Progenitor cell of endocrine pancreas (in vitro differentiated cells): ENCODE data around the gene POLL. TPM values are rescaled to one million over a fixed set of nuclear protein-coding genes. Genes with fewer than 3 reads are reported as not detected.

Source experiments
- DNase-seq: peaks from one replicate; pipeline ENCODE4 v3.0.0; 2021; ENCODE audit warnings: low spot score; ENCODE audit not compliant: unreplicated experiment
- H3K27ac Mint-ChIP-seq: 2 replicates; pipeline ENCODE4 v1.8.0; 2021; ENCODE audit warnings: mild to moderate bottlenecking, moderate library complexity, mixed read lengths
- H3K27me3 Mint-ChIP-seq: 2 replicates; pipeline ENCODE4 v1.8.0; 2021; ENCODE audit warnings: mixed read lengths
- H3K36me3 Mint-ChIP-seq: 2 replicates; pipeline ENCODE4 v1.8.0; 2022; ENCODE audit warnings: mixed read lengths; ENCODE audit not compliant: insufficient read depth
- H3K4me1 Mint-ChIP-seq: 2 replicates; pipeline ENCODE4 v1.8.0; 2021; ENCODE audit warnings: low read depth, mixed read lengths
- H3K4me3 Mint-ChIP-seq: 2 replicates; pipeline ENCODE4 v1.8.0; 2021; ENCODE audit warnings: low read depth, mild to moderate bottlenecking, moderate library complexity, mixed read lengths
- H3K9me3 Mint-ChIP-seq: 2 replicates; pipeline ENCODE4 v1.8.0; 2021; ENCODE audit warnings: low read depth, mixed read lengths
- total RNA-seq: library from RNA; stranded (reverse); gene quantifications from 2 replicates; pipeline ENCODE4 v1.2.1, GENCODE V29; 2021
- TF ChIP-seq, protein P1 (sequence below): fragments of 200-600 bp; sonication (generic); IDR thresholded peaks from one replicate; pipeline ENCODE4 v1.5.0; 2021; ENCODE audit warnings: antibody characterized with exemption, mild to moderate bottlenecking; ENCODE audit not compliant: unreplicated experiment

POLL gene
- total RNA-seq, 1 donor from 2014 or later: 55.9 TPM

DNA sequence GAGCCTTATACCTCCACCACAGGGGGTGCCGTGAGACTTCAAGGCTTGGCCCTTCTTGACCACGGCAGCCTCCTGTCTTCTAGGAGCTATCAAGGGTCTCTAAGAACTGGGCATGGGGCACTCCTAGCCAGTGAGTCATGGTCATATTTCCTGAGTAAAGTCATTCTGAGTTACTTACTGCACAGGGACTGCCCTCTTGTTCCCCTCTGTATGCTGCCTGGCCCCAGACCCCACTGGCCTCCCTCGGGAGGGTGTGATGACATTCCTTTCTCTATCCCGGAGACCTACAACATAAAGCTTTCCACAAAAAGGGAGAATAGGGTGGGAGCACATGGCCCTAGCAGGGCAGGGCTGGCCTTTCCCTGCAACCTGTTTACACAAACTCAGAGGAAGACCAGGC is 21.4 kb upstream of the POLL start:
- Mint-ChIP-seq H3K4me1 (peaks cover 2% of the 10 kb centered on the region), H3K4me3 (no peak overlapping the region), H3K36me3 (peaks cover 14% of the 10 kb centered on the region), H3K27ac (no peak overlapping the region), H3K27me3 (no peaks in the 10 kb centered on the region), H3K9me3 (no peaks in the 10 kb centered on the region)
- DNase-seq: no peak
- TF ChIP-seq, protein P1, sequence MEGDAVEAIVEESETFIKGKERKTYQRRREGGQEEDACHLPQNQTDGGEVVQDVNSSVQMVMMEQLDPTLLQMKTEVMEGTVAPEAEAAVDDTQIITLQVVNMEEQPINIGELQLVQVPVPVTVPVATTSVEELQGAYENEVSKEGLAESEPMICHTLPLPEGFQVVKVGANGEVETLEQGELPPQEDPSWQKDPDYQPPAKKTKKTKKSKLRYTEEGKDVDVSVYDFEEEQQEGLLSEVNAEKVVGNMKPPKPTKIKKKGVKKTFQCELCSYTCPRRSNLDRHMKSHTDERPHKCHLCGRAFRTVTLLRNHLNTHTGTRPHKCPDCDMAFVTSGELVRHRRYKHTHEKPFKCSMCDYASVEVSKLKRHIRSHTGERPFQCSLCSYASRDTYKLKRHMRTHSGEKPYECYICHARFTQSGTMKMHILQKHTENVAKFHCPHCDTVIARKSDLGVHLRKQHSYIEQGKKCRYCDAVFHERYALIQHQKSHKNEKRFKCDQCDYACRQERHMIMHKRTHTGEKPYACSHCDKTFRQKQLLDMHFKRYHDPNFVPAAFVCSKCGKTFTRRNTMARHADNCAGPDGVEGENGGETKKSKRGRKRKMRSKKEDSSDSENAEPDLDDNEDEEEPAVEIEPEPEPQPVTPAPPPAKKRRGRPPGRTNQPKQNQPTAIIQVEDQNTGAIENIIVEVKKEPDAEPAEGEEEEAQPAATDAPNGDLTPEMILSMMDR: no peak

DNA sequence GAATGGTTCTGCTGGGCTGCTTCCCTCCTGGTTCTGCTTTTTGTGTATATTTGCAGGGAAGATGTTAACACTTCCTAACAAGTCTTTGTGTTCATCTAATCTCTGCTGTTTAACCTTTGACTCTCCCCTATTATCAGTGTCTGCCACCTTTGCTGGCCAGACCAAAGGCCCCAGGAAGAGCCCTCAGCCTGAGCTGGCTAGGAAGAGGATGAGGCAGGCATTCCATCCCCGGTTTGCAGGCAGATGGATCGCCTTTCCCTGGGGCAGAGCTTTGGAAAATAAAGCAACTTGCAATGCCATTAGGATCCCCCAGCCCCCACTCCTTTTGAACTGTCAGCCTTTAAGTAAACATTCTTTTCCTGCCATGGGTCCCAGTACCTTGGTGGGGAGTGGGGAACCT is 19.1 kb upstream of the POLL start:
- Mint-ChIP-seq H3K36me3 (peaks cover 15% of the 10 kb centered on the region), H3K4me3 (no peak overlapping the region), H3K27ac (no peak overlapping the region), H3K27me3 (no peaks in the 10 kb centered on the region), H3K4me1 (peaks cover 2% of the 10 kb centered on the region), H3K9me3 (no peaks in the 10 kb centered on the region)
- TF ChIP-seq, protein P1: no peak
- DNase-seq: no peak

DNA sequence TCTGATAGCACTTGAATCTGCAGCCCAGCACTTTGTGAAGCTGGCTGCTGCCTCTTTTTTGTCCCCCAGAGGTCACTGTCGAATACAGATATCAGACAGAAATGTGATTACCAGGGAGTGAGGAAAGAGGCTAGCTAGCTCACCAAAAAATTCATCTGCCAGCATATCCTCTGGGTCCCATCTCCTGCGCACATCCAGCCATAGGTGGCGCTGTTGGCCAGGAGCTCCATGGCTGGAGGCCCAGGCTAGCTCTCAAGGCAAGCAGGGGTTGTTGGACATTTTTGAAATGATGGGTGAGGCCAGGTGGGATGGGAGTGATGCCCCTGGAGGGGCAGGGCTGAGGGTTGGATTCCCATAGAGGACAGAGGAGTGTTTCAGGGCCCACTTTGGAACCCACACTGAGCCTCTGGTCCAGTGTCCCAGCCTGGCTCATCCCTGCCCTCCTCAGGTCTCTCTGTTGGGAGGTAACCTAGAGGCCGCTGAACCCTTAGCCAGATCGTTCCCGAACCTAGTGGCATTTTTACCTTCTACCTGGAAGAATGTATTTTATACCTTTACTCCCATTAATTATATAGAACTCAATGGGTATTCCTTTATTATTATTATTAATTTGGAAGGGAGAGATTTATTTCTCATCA is 14.8 kb upstream of the POLL start:
- peaks cover 2% of the 10 kb centered on the region for H3K4me1 Mint-ChIP-seq
- H3K27me3 Mint-ChIP-seq: no peaks in the 10 kb centered on the region
- TF ChIP-seq, protein P1: peak; percentile 92

DNA sequence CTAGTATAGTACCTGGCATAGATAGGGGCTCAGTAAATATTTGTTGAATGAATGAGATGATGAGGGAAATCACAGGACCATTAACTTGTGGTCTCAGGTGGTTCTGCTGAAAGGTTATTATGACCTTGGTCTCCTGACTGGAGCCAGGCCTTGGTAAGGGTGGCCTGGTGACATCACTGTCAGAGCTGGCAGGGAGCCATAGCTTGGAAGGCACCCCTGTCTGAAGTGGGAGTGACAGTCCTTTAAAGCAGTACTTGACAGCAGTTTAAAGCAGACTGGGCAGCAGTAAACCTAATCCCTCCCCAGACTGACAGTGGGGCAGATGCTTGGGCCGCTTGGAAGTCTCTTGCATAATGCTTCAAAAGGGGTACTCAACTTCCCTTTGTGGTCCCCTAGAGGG is 13.5 kb upstream of the POLL start:
- TF ChIP-seq, protein P1: no peak
- no peak overlapping the region for H3K4me3 Mint-ChIP-seq
- DNase-seq: no peak
- peaks cover 10% of the 10 kb centered on the region for H3K36me3 Mint-ChIP-seq
- no peaks in the 10 kb centered on the region for H3K27me3 Mint-ChIP-seq
- no peaks in the 10 kb centered on the region for H3K9me3 Mint-ChIP-seq
- no peaks in the 10 kb centered on the region for H3K4me1 Mint-ChIP-seq
- no peak overlapping the region for H3K27ac Mint-ChIP-seq

More for the DNA sequence above, 14.8 kb upstream of the POLL start:
- Mint-ChIP-seq H3K4me3 (no peak overlapping the region), H3K36me3 (peaks cover 10% of the 10 kb centered on the region), H3K27ac (no peak overlapping the region), H3K9me3 (no peaks in the 10 kb centered on the region)
- peak; percentile 73 for DNase-seq

DNA sequence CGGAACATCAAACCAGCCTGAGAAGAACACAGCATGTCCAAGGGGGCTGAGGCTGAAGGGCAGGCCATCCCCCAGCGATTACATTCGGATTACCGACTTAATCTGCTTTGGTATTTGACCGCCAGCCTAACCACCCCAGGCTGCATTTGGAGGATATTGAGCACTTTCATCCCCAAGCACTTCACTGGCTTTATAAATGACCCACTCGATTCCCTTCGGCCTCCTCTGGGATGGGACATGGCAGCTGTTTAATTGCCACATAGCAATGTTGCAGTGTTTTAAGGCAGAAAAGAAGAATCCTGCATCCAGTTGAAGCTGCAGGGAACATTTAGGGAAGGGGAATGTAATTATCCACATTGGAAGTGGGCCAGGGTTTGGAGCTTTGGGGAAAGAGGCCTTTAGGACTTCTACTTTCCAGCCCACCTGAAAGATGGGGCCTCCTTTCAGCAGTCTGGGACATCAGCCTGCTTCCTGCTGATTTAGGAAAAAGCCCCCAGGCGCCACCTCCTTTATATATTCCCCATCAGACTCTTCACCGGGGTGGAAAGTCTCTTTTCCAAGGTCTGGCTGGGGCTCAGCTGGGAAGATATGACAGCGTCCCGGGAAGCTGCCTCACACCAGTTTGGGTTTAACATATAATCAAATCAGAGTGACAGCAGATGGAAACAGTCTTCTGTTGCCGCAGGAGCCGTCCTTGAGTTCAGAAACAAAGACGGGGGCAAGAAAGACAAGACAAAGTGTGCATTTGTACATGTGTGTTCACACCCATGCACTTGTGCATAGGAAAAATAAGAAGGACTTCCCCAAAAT is 9.2 kb upstream of the POLL start:
- no peak overlapping the region for H3K4me3 Mint-ChIP-seq
- no peaks in the 10 kb centered on the region for H3K9me3 Mint-ChIP-seq
- no peaks in the 10 kb centered on the region for H3K4me1 Mint-ChIP-seq
- H3K27me3 Mint-ChIP-seq: no peaks in the 10 kb centered on the region
- no peak for DNase-seq
- peaks cover 3% of the 10 kb centered on the region for H3K36me3 Mint-ChIP-seq
- no peak overlapping the region for H3K27ac Mint-ChIP-seq
- TF ChIP-seq, protein P1: no peak
